ENCODE measurements around the gene ARAF.

DNA sequence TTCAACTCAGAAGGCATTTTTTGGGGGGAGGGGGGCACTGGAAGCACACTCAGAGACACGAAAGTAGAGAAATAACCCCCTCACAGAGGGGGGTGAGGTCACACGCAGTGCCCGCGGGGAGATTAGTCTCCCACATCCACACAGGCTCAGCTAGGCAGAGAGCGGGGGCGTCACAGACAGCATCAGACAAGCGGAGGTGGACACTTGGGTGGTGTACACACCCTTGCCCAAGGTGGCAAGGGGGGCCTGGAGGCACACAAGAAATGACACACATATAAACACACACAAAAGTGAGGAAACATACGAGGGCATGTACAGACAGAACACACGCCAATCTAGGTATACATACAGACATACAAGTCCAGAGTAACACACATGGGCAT, 59.3 kb downstream of the ARAF start:
- TF ChIP-seq, protein P1, sequence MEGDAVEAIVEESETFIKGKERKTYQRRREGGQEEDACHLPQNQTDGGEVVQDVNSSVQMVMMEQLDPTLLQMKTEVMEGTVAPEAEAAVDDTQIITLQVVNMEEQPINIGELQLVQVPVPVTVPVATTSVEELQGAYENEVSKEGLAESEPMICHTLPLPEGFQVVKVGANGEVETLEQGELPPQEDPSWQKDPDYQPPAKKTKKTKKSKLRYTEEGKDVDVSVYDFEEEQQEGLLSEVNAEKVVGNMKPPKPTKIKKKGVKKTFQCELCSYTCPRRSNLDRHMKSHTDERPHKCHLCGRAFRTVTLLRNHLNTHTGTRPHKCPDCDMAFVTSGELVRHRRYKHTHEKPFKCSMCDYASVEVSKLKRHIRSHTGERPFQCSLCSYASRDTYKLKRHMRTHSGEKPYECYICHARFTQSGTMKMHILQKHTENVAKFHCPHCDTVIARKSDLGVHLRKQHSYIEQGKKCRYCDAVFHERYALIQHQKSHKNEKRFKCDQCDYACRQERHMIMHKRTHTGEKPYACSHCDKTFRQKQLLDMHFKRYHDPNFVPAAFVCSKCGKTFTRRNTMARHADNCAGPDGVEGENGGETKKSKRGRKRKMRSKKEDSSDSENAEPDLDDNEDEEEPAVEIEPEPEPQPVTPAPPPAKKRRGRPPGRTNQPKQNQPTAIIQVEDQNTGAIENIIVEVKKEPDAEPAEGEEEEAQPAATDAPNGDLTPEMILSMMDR (conservative IDR thresholded peaks at IDR 0.05 in 1 of 2, IDR thresholded peaks at IDR 0.05 in 1 of 2; ENCODE audit: low read depth in 1 of 2, low read length in 2 of 2): no peak
- TF ChIP-seq EZH2 (IDR thresholded peaks at IDR 0.05; ENCODE audit: low read length, missing control alignments): no peak

All from fibroblast of lung (primary cell).